ENCODE measurements around the gene MOV10L1.

GRCh38 chr22:50081426-50082196 is 8.2 kb upstream of the MOV10L1 start:
- TF ChIP-seq CTCF (IDR thresholded peaks at IDR 0.05; ENCODE audit: low read depth, low read length) (no peak), MAX (IDR thresholded peaks at IDR 0.05; ENCODE audit: low read depth, low read length) (no peak), POLR2A (IDR thresholded peaks at IDR 0.05; ENCODE audit: extremely low read depth, insufficient read length) (no peak), MYC (IDR thresholded peaks at IDR 0.05; ENCODE audit: low read depth, low read length) (no peak)
